HG02571 (cell line): ENCODE measurements around the gene BCORL1.

Experiments used
- ATAC-seq: cut with Tn5 transposase; IDR thresholded peaks from one replicate; pipeline ENCODE4 v1.9.1; 2021; ENCODE audit warnings: mild to moderate bottlenecking, moderate library complexity; ENCODE audit not compliant: unreplicated experiment

The BCORL1 gene

DNA sequence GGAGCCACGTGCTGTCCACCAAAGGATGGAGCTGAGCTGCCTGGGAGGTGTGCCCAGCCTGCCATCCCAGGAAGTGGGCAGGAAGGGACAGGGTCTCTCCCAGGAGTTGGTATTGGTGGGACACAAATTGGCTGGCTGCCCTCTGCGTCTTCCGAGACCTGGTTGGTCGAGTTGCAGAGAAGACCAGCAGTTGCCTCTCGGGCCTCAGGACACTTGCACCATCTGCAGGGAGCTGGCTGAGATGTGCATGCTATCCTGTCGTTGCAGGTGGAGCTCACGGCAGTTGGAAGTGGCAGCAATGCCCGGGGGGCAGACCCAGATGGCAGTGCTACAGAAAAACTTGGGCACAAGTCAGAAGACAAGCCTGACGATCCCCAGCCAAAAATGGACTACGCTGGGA lies 30.2 kb downstream of the BCORL1 start:
- ATAC-seq: no peak

DNA sequence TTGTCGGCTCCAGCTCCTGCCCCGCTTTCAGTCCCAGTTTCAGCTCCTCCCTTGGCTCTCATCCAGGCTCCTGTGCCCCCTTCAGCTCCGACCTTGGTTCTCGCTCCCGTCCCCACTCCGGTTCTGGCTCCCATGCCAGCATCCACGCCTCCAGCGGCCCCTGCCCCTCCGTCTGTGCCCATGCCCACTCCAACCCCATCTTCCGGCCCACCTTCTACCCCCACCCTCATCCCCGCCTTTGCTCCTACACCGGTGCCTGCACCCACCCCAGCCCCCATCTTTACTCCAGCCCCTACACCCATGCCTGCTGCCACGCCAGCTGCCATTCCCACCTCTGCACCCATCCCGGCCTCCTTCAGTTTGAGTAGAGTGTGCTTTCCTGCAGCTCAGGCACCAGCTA lies 31.2 kb downstream of the BCORL1 start:
- no peak for ATAC-seq

DNA sequence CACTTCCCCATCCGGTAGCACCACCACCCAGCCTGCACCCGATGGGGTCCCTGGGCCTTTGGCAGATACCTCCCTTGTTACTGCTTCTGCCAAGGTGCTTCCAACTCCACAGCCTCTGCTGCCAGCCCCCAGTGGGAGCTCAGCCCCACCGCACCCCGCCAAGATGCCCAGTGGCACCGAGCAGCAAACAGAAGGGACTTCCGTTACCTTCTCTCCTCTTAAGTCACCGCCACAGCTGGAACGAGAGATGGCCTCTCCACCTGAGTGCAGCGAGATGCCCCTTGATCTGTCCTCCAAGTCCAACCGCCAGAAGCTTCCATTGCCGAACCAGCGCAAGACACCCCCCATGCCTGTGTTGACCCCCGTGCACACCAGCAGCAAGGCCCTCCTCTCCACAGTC lies 31.9 kb downstream of the BCORL1 start:
- ATAC-seq: no peak

DNA sequence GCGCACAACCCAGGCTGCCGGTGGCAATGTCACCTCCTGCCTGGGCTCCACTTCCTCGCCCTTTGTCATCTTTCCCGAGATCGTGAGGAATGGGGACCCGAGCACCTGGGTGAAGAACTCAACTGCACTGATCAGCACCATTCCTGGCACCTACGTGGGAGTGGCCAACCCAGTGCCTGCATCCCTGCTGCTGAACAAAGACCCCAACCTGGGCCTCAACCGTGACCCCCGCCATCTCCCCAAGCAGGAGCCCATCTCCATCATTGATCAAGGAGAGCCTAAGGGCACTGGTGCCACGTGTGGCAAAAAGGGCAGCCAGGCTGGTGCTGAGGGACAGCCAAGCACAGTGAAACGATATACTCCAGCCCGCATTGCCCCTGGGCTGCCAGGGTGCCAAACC lies 32.3 kb downstream of the BCORL1 start:
- ATAC-seq: no peak

DNA sequence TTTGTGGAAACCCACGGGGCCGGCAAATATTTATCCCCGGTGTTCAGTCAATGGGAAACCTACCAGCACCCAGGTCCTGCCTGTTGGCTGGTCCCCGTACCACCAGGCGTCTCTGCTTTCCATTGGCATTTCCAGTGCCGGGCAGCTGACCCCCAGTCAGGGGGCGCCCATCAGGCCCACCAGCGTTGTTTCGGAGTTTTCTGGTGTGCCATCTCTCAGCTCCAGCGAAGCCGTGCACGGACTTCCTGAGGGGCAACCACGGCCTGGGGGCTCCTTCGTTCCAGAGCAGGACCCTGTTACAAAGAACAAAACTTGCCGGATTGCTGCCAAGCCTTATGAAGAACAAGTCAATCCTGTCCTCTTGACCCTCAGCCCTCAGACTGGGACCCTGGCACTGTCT lies 32.7 kb downstream of the BCORL1 start:
- ATAC-seq: no peak

DNA sequence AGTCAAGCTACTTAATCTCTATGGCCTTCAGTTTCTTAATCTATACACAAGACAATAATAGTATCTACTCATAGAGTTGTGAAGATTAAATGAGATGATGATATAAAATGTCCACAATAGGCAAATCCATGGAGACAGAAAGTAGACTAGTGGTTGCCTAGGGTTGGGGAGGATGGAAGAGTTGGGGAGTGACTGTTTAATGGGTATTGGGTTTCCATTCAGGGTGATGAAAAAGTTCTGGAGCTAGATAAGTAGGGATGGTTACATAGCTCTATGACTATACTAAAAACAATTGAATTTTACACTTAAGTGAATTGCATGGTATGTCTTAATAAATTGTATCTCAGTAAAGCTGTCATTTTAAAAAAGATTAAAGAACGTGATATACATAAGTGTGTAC lies 35.7 kb downstream of the BCORL1 start:
- no peak for ATAC-seq

DNA sequence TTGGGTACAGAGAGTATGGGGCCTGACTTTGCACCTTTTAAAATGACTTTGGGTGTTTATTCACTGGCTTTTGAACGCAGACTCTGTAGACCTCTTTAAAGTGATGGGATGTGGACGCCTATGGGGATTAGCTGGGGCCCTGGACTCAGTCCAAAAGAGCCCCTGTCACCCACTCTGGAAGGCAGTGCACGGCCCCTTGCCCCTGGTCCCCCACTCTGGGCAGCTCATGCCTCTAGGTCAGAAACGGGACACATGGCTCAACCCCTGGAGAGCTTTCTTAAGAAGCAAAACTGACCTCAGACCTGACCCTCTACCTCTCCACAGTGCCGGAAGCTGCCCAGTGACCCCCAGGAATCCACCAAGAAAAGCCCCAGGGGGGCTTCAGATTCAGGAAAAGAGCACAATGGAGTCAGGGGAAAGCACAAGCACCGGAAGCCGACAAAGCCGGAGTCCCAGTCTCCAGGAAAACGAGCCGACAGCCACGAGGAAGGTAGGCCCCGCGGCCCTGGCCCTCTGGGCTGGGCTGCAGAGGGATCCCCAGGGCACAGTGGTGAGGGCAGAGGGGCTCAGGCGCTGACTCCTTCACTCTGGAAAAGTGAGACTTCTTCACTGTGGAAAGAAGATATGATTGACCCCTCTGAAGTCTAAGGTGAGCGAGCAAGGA lies 38.4 kb downstream of the BCORL1 start:
- ATAC-seq: no peak

DNA sequence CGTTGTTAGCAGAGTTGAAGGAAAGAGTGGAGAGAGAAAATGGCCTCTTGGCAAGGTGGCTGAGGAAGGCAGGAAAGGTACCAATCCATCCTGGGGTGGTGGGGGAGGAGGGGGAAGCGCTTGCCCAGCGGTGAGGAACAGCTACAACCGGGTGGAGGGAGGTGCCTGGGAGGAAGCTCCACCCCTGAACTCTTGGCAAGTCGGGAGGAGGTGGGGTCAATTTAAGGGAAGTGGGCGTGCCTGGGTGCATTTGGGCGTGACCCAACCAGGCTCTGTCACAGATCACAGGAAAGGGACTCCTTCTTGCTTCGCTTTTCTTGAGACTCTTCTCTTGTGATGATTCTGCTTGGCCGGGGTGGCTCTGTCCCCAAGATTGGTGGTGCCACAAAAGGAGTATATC lies 41.7 kb downstream of the BCORL1 start:
- peak; percentile 93 for ATAC-seq

DNA sequence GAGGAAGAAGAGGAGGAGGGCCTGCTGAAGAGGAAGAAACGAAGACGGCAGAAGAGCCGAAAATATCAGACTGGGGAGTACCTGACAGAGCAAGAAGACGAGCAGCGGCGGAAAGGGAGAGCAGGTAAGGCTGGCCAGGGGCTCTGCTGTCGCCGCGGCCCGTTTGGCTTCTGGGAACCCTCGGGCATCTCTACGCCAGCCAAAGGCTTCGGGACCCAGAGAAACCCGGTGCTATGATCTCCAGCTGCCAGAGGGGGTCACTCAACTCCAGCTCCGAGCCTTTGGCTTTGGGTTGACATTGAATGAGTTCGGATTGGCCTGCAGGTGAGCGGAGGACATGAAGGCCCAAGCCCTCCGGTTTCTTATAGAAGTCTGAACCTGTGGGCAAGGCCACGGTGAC lies 42.8 kb downstream of the BCORL1 start:
- no peak for ATAC-seq

DNA sequence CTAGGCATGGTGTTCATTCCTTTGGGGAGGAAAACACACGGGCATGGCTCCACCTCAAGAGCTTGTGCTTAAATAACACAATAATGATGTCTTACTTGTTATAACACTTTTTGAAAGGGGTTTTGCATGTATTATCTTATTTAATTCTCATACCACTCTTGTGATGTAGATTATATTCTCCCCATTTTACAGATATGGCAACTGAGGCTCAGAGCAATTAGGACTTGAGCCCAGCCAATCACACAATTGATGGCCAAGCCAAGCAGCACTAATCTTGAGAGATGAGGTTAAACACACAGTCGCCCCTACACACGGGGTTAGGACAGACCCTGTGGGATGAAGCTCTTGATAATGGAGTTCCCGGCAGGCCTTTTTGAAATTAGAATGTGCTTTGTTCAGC lies 45.1 kb downstream of the BCORL1 start:
- ATAC-seq: no peak

DNA sequence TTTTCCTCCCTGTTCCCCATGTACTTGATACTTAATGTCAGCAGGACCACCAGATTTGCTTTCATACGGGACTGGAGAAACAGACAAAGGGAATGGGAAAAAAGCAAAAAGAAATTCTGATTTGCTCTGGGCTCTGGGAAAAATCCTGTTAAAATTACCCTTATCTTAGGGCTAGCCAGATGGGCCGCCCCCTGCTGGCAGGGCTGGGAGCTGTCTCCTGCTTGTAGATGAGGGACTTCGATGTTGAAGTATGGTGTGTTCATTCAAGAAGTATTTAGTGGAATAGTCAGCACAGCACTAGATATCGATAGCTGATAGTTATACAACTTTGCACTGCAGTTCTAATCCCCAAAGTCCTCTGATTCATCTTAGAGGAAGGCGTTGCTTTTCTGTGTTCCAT lies 45.8 kb downstream of the BCORL1 start:
- no peak for ATAC-seq

DNA sequence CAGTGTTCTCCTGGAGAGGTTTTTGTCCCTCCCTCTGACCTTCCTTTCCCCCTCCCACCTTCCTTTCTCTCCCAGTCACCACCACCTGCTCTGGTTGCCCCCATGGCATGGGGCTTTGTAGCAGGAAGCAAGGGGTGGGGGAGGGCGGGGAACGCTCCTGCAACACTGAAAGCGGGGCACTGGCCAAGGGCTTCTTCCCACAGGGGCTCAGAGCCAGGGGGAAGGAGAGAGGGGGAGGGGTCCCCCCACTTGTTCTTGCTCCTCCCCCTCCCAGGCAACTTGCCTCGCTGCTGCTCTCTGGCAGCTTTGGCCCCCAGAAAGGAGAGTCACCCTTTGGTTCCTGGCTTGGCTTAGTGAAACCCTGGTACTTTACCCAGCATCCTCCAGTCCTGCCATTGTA lies 48.4 kb downstream of the BCORL1 start:
- no peak for ATAC-seq

DNA sequence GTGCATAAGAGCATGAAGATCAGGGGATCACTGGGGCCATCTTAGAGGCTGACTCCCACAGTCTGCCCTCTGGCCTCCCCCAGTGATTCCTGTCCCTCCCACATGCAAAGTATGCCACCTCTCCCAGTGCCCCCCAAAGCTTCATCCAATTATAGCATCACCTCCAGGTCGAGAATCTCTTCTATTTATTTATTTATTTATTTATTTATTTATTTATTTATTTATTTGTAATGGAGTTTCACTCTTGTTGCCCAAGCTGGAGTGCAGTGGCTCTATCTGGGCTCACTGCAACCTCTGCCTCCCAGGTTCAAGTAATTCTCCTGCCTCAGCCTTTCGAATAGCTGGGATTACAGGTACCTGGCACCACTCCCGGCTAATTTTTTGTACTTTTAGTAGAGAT lies 50.1 kb downstream of the BCORL1 start:
- ATAC-seq: no peak

DNA sequence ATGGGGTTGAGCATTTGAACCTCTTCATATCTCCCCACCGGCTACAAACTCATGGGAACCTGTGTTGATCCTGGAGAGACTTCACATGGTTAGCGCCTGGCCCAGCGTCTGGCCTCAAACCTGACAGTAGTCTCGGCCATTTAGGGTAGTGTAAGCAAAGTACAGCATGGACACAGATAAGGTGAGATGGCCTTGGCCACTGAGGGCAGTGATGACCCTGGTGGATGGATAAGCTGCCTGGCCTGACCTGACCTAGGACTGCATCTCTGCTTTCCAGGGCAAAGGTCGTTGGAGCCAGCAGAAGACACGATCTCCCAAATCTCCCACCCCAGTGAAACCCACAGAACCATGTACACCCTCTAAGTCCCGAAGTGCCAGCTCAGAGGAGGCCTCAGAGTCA lies 51.7 kb downstream of the BCORL1 start:
- no peak for ATAC-seq

DNA sequence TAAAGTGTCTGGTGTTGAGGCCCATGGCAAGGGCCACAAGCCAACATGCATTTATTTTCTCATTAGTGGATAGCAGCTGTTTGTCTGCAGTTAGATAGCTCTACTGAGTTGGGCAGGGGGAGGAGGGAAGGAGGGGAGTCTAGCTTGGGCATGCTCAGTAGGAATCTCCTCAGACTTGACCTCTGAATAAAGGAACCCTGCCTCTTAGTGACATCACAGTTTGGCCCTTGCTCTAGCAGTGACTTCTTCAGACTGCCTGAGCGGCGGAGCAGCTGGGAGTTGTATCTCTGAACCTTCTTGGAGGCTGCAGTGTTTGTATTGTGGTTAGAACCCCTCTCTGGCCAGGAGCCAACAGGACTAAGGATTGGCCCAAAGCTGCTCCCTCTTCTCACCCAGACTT lies 57.4 kb downstream of the BCORL1 start:
- ATAC-seq: no peak

DNA sequence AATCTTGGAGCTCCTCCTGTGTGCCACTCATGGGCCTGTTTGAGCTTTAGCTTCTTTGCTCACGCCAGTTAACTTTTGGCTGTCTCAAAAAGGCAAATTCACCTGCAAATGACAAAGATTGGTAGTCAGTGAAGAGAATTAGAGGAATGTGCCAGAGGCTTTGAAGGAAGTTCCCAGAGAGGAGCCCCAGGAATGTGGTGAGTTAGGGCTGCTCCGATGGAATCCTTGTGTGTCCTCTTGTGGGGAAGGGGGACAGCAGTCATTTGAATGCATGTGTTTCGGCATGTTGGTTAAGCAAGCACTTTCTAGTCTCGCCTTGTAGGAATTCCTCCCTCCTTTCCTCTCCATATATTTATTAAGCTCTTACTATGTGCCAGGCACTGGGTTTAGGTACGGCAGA lies 65.0 kb downstream of the BCORL1 start:
- ATAC-seq: no peak

DNA sequence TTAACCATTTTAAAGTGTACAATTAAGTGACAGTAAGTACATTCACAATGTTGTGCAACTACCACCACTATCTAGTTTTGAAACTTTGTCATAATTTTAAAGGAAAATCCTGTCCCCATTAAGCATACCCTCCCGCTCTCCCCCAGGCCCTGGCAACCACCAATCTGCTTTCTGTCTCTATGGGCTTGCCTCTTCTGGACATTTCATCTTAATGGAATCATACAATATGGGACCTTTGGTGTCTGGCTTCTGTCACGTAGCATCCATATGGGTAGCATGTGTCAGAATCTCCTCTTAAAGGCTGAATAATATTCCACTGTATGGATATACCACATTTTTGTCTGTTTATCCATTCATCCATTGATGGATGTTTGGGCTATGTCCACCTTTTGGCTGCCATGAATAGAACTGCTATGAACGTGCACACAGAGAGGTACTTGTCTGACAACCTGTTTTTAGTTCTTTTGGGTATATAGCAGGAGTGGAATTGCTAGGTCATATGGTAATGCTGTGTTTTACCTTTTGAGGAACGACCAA lies 66.3 kb downstream of the BCORL1 start:
- no peak for ATAC-seq

DNA sequence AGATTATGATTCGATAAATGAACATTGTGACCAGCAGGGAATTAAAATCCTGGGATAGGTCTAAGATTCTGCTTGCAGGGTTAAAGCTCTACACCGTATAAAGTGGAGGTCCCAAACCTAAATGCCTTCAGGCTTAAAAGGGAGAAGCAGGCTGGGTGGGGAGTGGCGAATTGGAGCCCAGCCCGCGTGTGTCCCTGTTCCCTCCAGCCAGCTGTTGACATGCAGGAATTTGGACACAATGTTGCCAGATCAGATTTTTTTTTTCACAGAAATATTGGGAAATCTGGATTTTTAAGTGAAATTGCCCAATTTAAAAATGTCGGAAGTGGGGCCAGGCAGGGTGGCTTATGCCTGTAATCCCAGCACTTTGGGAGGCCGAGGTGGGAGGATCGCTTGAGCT lies 67.4 kb downstream of the BCORL1 start:
- ATAC-seq: no peak

DNA sequence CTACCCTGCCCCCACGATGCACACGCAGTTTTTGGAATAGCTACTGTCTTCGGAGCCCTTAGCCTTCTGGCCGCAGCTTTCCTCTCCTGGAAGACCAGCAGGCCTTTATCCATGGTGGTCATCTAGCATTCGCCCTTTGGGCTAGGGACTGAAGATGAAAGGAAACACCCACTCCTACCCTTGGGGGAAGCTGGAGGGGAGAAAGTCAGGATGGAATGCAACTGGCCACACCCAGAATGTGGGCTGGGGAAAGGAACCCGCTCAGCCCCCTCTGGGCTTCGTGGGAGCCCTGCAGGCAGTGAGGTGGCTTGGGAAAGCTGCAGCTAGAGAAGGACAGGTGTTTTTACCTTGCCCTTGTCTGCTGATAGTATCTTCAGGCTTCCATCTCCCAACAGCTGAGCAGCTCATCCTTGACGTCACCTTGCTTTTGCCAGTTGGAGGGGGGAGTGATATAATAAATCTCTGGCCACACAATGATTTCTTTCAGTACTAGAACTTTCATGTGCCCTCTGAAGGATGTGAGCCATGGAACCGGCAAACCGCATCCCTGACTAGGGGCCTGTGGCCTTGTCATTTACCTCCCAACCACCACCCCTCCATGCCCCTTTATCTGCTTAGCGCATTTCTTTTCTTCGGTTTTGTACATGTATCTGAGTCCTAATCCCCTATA lies 68.9 kb downstream of the BCORL1 start:
- no peak for ATAC-seq

DNA sequence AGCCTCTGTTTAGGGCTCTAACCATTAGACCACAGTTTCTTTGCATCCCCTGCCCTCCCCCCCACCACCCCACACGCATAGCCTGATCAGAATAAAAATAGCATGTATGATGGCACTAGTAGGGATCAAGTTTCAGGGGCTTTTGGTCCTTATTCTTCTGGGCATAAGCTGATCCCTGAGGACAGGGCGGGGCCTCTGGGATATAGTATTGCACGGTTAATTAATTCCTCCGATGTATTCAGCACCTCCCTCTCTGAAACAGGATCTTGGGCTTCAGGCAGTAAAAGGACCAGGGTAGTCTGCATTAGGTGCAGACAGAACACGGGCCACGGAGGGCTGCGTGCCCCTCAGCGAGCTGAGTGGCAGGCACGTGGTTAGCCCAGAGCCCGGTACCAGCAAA lies 70.8 kb downstream of the BCORL1 start:
- no peak for ATAC-seq

DNA sequence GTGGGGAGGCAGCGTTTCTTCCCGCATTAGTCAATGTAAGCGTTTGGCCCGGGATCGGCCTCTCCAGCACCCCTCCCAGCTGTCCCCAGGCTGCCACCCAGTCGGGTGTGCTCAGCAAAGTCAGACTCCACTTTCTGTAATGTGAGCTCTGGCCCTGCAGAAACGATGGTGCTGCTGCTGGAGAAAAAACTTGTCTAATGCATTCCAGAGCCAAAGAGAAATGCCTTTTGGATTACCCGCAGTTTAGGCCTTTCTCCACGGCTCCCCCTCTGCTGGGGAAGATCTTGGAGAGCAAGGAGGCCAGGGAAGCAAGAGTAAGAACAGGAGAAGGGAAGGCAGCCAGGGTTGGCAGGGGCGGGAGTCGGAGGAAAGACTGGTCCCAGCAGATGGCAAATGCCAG lies 72.7 kb downstream of the BCORL1 start:
- no peak for ATAC-seq

DNA sequence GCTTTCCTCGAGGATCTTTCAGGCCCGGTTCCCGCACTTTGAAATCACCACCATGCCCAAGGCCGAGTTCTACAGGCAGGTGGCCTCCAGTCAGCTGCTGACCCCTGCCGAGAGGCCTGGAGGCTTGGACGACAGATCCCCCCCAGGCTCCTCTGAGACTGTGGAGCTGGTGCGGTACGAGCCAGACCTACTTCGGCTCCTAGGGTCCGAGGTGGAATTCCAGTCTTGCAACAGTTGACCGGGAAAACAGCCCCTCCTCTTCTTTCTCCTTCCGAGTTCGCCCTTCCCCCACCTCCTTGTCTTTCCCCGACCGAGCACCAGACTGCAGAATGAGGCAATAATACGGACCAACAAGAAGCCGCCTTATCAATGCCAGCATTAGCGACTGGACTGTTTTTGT lies 73.5 kb downstream of the BCORL1 start:
- ATAC-seq: no peak

DNA sequence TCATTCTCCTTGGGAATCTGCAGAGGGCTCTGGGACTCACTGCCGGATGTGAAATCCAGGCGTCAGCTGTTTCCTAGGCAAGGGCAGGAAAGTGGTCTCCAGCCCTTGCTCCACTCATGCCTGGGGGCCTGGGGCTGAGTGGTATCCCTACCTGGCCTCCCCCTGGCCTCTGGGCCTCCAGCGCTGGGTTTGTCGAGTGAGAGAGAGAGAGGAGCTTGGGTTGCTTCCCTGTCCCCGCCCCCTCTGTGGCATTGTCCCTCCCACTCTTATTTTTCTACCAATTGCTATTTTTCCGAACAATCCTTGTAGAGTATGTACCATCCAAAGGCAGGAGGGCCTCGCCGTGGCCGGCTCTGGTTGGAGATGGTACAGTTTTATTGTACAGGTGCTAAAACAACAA lies 74.8 kb downstream of the BCORL1 start:
- ATAC-seq: no peak
